H1 (cell line): Measurements from ENCODE around the gene ZSCAN29. TPM values are rescaled to one million over a fixed set of nuclear protein-coding genes. Genes with fewer than 3 reads are reported as not detected.

Experiments
- CTCF ChIP-seq, 3 experiments: IDR thresholded peaks; 1 replicate in 2 of 3; 2 replicates in 1 of 3; pipeline versions ENCODE4 v1.5.1 to v1.6.1; 2011; ENCODE audit warnings: low read length in 3 of 3, mild to moderate bottlenecking in 3 of 3, inconsistent platforms in 2 of 3, low read depth in 1 of 3, moderate library complexity in 1 of 3; ENCODE audit not compliant: insufficient read depth in 1 of 3; ENCODE audit errors: control extremely low read depth in 1 of 3
- JUND ChIP-seq: IDR thresholded peaks from 2 replicates; pipeline ENCODE4 v1.6.1; 2011; ENCODE audit warnings: mild to moderate bottlenecking, improper control_type of control experiment, low read length
- KDM1A ChIP-seq: fragments of 200-600, 300-600 bp; sonication (generic); IDR thresholded peaks from 2 replicates; pipeline ENCODE4 v1.7.1; 2016; ENCODE audit warnings: mild to moderate bottlenecking, low read length, borderline replicate concordance
- MAFK ChIP-seq: IDR thresholded peaks from 2 replicates; pipeline ENCODE4 v1.6.1; 2012; ENCODE audit warnings: low read depth, mild to moderate bottlenecking, improper control_type of control experiment, low read length
- TAF1 ChIP-seq: IDR thresholded peaks from 2 replicates; pipeline ENCODE4 v1.6.1; 2011; ENCODE audit warnings: mild to moderate bottlenecking, low read depth, low read length
- USF2 ChIP-seq: IDR thresholded peaks from 2 replicates; pipeline ENCODE4 v1.6.1; 2011; ENCODE audit warnings: low read length, improper control_type of control experiment
- polyA plus RNA-seq, 7 experiments: library from polyadenylated mRNA; depleted of rRNA in 3 of 7; stranded (reverse) in 5 of 7; unstranded in 2 of 7; fragments of >200 nt in 5 of 7; fragments of 200-250 nt in 2 of 7; gene quantifications; 1 replicate in 5 of 7; 2 replicates in 1 of 7; 4 replicates in 1 of 7; pipeline versions ENCODE4 v1.2.1 to v1.2.3, GENCODE V29; 2011 to 2013; ENCODE audit warnings: missing spikeins in 2 of 7, mixed read lengths in 2 of 7
- total RNA-seq: library from RNA; stranded (reverse); fragmentation: NEBNext Ultra II Directional; extraction: Animal tissue kit (Norgen Biotek cat#: 25700); gene quantifications from 2 replicates; pipeline ENCODE4 v1.2.1, GENCODE V29; 2021

The ZSCAN29 gene
- total and polyA plus RNA-seq, 2 of the 8 experiments (the other 6 are each of a cell fraction or from before 2014, with no cell fraction given), result 6.4 to 41.3 TPM

GRCh38 chr15:43329960-43330779 is 40.7 kb downstream of the ZSCAN29 start, which contains the start of gene LCMT2 (continued):
- TF ChIP-seq CTCF (IDR thresholded peaks at IDR 0.05; ENCODE audit: control extremely low read depth in 1 of 3, insufficient read depth in 1 of 3, low read depth in 1 of 3, low read length in 3 of 3), result no peak; a peak in 1 of 4 replicates
- peak; percentile 64 for TF ChIP-seq TAF1
- TF ChIP-seq KDM1A, result no peak
- TF ChIP-seq JUND, result no peak
- TF ChIP-seq USF2, result no peak
- TF ChIP-seq MAFK, result no peak
